Parathyroid adenoma (tissue), 2 donors: Measurements from ENCODE around the gene RDM1.
"Not testable (repeated sequence)": the region's sequence is repeated elsewhere in the genome, so short reads cannot be mapped to it uniquely, and the experiment has no call there.

Experiments used
- H2AFZ ChIP-seq: fragments of 300-600 bp; sonication (generic); one replicate; pipeline ENCODE4 v1.7.0; 2017; ENCODE audit warnings: antibody characterized with exemption, mild to moderate bottlenecking
- H3K27ac ChIP-seq: fragments of 300-600 bp; sonication (generic); one replicate; pipeline ENCODE4 v1.7.0; 2017
- H3K27me3 ChIP-seq: fragments of 300-600 bp; sonication (generic); one replicate; pipeline ENCODE4 v1.7.0; 2017; ENCODE audit warnings: low read length; ENCODE audit not compliant: control insufficient read depth, insufficient read depth
- H3K36me3 ChIP-seq: fragments of 300-600 bp; sonication (generic); one replicate; pipeline ENCODE4 v1.7.0; 2017; ENCODE audit warnings: low read length; ENCODE audit not compliant: control insufficient read depth, insufficient read depth
- H3K4me1 ChIP-seq: fragments of 300-600 bp; sonication (generic); one replicate; pipeline ENCODE4 v1.7.0; 2017; ENCODE audit warnings: control low read depth
- H3K4me2 ChIP-seq: fragments of 300-600 bp; sonication (generic); one replicate; pipeline ENCODE4 v1.7.0; 2017; ENCODE audit warnings: low read length
- H3K4me3 ChIP-seq: fragments of 300-600 bp; sonication (generic); one replicate; pipeline ENCODE4 v1.7.0; 2017; ENCODE audit warnings: low read depth, low read length
- H3K79me2 ChIP-seq: fragments of 300-600 bp; sonication (generic); one replicate; pipeline ENCODE4 v1.7.0; 2017; ENCODE audit warnings: control low read depth
- H3K9ac ChIP-seq: fragments of 300-600 bp; sonication (generic); one replicate; pipeline ENCODE4 v1.7.0; 2017; ENCODE audit warnings: mild to moderate bottlenecking
- H3K9me3 ChIP-seq: fragments of 300-600 bp; sonication (generic); one replicate; pipeline ENCODE4 v1.7.0; 2017; ENCODE audit warnings: low read length; ENCODE audit not compliant: control insufficient read depth
- TF ChIP-seq, protein P1 (sequence below): fragments of 300-600 bp; sonication (generic); IDR thresholded peaks from one replicate; pipeline ENCODE4 v1.7.0; 2017; ENCODE audit warnings: antibody characterized with exemption, mild to moderate bottlenecking
- donor health status: primary hyperparathyroidism.

RDM1 gene

DNA sequence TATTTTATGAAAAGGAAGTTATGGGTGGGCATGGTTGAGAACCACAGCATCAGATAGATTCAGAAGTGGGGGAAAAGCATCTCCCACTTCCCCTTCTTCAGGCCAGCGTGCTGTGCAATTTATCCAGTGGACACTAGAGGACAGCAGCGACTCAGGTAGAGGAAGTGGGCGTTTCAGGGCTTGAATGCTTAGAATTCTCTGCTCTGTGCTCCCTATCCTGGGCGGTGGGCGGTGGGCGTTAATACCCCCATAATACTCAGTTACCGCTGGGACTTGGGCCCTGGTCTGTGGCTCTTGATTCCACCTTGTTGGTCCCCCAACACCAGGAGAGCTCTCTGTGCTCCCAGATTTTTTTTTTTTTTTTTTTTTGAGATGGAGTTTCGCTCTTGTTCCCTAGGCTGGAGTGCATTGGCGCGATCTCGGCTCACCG lies 16.6 kb upstream of the RDM1 start:
- Histone ChIP-seq H2AFZ (peak overlapping the region; percentile 54), H3K9me3 (no peaks in the 10 kb centered on the region), H3K4me3 (peak overlapping the region; percentile 27), H3K27ac (no peak overlapping the region), H3K79me2 (no peaks in the 10 kb centered on the region), H3K4me2 (peak overlapping the region; percentile 72), H3K4me1 (no peaks in the 10 kb centered on the region), H3K36me3 (no peaks in the 10 kb centered on the region), H3K9ac (no peak overlapping the region), H3K27me3 (no peaks in the 10 kb centered on the region)
- TF ChIP-seq, protein P1, sequence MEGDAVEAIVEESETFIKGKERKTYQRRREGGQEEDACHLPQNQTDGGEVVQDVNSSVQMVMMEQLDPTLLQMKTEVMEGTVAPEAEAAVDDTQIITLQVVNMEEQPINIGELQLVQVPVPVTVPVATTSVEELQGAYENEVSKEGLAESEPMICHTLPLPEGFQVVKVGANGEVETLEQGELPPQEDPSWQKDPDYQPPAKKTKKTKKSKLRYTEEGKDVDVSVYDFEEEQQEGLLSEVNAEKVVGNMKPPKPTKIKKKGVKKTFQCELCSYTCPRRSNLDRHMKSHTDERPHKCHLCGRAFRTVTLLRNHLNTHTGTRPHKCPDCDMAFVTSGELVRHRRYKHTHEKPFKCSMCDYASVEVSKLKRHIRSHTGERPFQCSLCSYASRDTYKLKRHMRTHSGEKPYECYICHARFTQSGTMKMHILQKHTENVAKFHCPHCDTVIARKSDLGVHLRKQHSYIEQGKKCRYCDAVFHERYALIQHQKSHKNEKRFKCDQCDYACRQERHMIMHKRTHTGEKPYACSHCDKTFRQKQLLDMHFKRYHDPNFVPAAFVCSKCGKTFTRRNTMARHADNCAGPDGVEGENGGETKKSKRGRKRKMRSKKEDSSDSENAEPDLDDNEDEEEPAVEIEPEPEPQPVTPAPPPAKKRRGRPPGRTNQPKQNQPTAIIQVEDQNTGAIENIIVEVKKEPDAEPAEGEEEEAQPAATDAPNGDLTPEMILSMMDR = peak; percentile 81

- H2AFZ ChIP-seq = no peak overlapping the region
- no peaks in the 10 kb centered on the region for H3K9me3 ChIP-seq
- no peaks in the 10 kb centered on the region for H3K27me3 ChIP-seq
- H3K27ac ChIP-seq = no peak overlapping the region
- H3K4me1 ChIP-seq = no peaks in the 10 kb centered on the region
- no peak overlapping the region for H3K4me2 ChIP-seq
- TF ChIP-seq, protein P1 = no peak
- no peak overlapping the region for H3K4me3 ChIP-seq
- no peak overlapping the region for H3K9ac ChIP-seq
- no peaks in the 10 kb centered on the region for H3K36me3 ChIP-seq
- no peaks in the 10 kb centered on the region for H3K79me2 ChIP-seq
Measured at GRCh38 chr17:35944151-35944550, 13.6 kb upstream of the RDM1 start.

- Histone ChIP-seq H3K4me2 (no peak within 1 kb of the TSS), H3K36me3 (no peaks in the 10 kb centered on the region), H3K9ac (no peak within 1 kb of the TSS), H3K27me3 (no peaks in the 10 kb centered on the region), H3K4me1 (no peaks in the 10 kb centered on the region), H3K4me3 (no peak within 1 kb of the TSS), H3K9me3 (no peaks in the 10 kb centered on the region), H3K27ac (no peak within 1 kb of the TSS), H2AFZ (no peak within 1 kb of the TSS), H3K79me2 (no peaks in the 10 kb centered on the region)
- TF ChIP-seq, protein P1 = no peak
Measured at GRCh38 chr17:35943537-35943936, 13.0 kb upstream of the RDM1 start, which contains the start of gene LYZL6. Gene LYZL6, minus strand, starts transcription at chr17:35943713. Its CDS starts 4,357 bp downstream, at chr17:35939356.

DNA sequence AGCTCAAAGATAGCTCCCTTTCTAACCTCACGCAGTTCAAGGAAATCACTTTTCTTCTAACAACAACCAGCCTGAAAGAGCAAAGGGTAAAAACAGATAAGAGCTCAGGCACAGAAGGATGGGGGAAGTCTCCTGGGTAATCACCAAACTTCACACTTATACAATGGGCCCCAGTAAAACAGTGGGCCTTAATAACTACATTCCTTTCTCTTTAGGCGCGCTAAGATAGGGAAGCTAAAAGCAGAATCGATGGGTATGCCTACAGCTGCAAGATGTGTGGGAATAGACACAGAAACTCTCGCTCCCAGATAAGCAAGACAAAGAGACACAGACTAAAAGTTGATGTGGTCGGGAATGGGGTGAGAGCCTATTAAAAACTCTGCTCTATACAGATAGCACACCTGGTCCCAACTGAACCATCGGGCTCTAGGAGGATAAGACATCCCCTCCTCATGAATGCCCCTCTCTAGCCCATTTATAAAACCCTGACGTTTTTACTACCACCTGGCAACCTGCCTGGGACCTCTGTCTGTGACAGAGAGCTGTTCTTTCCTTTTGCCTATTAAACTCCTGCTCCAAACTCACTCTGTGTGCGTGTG lies 12.1 kb upstream of the RDM1 start:
- no peaks in the 10 kb centered on the region for H3K79me2 ChIP-seq
- H2AFZ ChIP-seq = no peak overlapping the region
- no peak overlapping the region for H3K4me3 ChIP-seq
- no peak overlapping the region for H3K9ac ChIP-seq
- no peaks in the 10 kb centered on the region for H3K9me3 ChIP-seq
- no peaks in the 10 kb centered on the region for H3K36me3 ChIP-seq
- no peak overlapping the region for H3K27ac ChIP-seq
- no peaks in the 10 kb centered on the region for H3K27me3 ChIP-seq
- TF ChIP-seq, protein P1 = no peak
- no peak overlapping the region for H3K4me2 ChIP-seq
- no peaks in the 10 kb centered on the region for H3K4me1 ChIP-seq

DNA sequence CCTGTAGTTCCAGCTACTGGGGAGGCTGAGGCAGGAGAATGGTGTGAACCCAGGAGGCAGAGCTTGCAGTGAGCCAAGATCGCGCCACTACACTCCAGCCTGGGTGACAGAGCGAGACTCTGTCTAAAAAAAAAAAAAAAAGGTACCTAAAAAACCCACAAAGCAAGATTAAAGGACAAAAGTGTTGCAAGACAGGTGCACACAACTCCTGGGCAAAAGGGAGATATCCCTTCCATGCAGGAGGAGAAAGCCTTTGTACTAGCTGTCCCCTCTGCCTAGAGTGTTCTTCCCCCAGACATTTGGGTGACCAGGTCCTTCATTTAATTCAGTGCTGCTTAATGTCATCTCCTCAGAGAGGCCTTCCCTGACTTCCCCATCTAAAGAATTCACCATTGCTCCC lies 7.9 kb upstream of the RDM1 start:
- H2AFZ ChIP-seq, H3K27me3 ChIP-seq, H3K4me1 ChIP-seq, H3K4me3 ChIP-seq, H3K79me2 ChIP-seq, H3K4me2 ChIP-seq, H3K27ac ChIP-seq, H3K9me3 ChIP-seq, H3K36me3 ChIP-seq, H3K9ac ChIP-seq: not testable (repeated sequence)
